Spleen (tissue), 11 donors: ENCODE data around the gene C3orf20. TPM values are rescaled to one million over a fixed set of nuclear protein-coding genes. Genes with fewer than 3 reads are reported as not detected.

Experiments used
- DNase-seq: peaks from one replicate; pipeline ENCODE4 v3.0.0-alpha.2; 2020
- H3K27ac ChIP-seq, 8 donors: fragments of 200-600 bp; sonication (generic) in 7 of 8; 1 replicate in 4 of 8; 2 replicates in 4 of 8; pipeline versions ENCODE4 v1.5.0 to v1.8.0; 2016 to 2021; ENCODE audit warnings: inconsistent platforms in 4 of 8, mild to moderate bottlenecking in 4 of 8, moderate library complexity in 1 of 8
- H3K27me3 ChIP-seq, 7 donors: fragments of 200-600 bp; sonication (generic) in 6 of 7; replicated peaks in 1 of 7; 1 replicate in 4 of 7; 2 replicates in 3 of 7; pipeline versions ENCODE4 v1.5.0 to v1.8.0; 2016 to 2021; ENCODE audit warnings: inconsistent platforms in 3 of 7, mild to moderate bottlenecking in 1 of 7
- H3K36me3 ChIP-seq, 6 donors: fragments of 200-600 bp; sonication (generic) in 5 of 6; 1 replicate in 4 of 6; 2 replicates in 2 of 6; pipeline versions ENCODE4 v1.5.0 to v1.8.0; 2016 to 2021; ENCODE audit warnings: inconsistent platforms in 2 of 6
- H3K4me1 ChIP-seq, 6 donors: fragments of 200-600 bp; sonication (generic) in 5 of 6; 1 replicate in 3 of 6; 2 replicates in 3 of 6; pipeline versions ENCODE4 v1.5.0 to v1.8.0; 2016 to 2021; ENCODE audit warnings: inconsistent platforms in 3 of 6
- H3K4me3 ChIP-seq, 8 donors: fragments of 200-600 bp; sonication (generic) in 7 of 8; 1 replicate in 4 of 8; 2 replicates in 4 of 8; pipeline versions ENCODE4 v1.5.0 to v1.8.0; 2016 to 2021; ENCODE audit warnings: inconsistent platforms in 4 of 8, mild to moderate bottlenecking in 4 of 8, moderate library complexity in 2 of 8
- H3K9me3 ChIP-seq, 8 donors: fragments of 200-600 bp; sonication (generic) in 7 of 8; 1 replicate in 4 of 8; 2 replicates in 4 of 8; pipeline versions ENCODE4 v1.5.0 to v1.8.0; 2016 to 2021; ENCODE audit warnings: inconsistent platforms in 4 of 8
- CTCF ChIP-seq, 11 experiments: fragments of 200-600 bp in 7 of 11; fragments of 450-650 bp in 4 of 11; sonication (generic) in 4 of 11; IDR thresholded peaks in 8 of 11; conservative IDR thresholded peaks in 3 of 11; 1 replicate in 7 of 11; 2 replicates in 4 of 11; pipeline versions ENCODE4 v1.4.0 to v1.8.0; 2016 to 2021; ENCODE audit warnings: antibody characterized with exemption in 11 of 11, inconsistent platforms in 4 of 11, mild to moderate bottlenecking in 1 of 11
- POLR2A ChIP-seq, 3 donors: fragments of 450-650 bp; IDR thresholded peaks; one replicate each; pipeline ENCODE4 v1.5.1; 2017; ENCODE audit warnings: antibody characterized with exemption in 3 of 3, mild to moderate bottlenecking in 1 of 3
- POLR2AphosphoS5 ChIP-seq, 3 donors: sonication (generic); formaldehyde crosslinking; IDR thresholded peaks; one replicate each; pipeline ENCODE4 v1.5.1; 2017; ENCODE audit warnings: antibody characterized with exemption in 3 of 3
- WGBS, 5 donors: extraction: QIAGEN DNeasy Blood & Tissue Kit in 3 of 5; methylation state at CpG; one replicate each; pipeline versions ENCODE4 v1.1.5 to v1.1.7; 2013 to 2018; 5-methylcytosine and 5-hydroxymethylcytosine counted together
- intact Hi-C: fragments of 100-400 bp; cut with DNase I; formaldehyde crosslinking; loops from one replicate; pipeline ENCODE4 v1.15.0; 2023; ENCODE audit warnings: low total_unique reads
- polyA plus RNA-seq, 3 donors: library from polyadenylated mRNA; stranded (reverse); fragments of 200-250 nt; gene quantifications; one replicate each; pipeline ENCODE4 v1.2.1, GENCODE V29; 2013
- total RNA-seq, 7 donors: library from RNA; depleted of rRNA in 3 of 7; stranded (reverse); fragments of >200 nt in 3 of 7; fragmentation: NEBNext Ultra II Directional in 4 of 7; extraction: Animal tissue kit (Norgen Biotek cat#: 25700) in 4 of 7; gene quantifications; one replicate each; pipeline versions ENCODE4 v1.1.0 to v1.2.1, GENCODE V29; 2016 to 2021
- donor health status: healthy with polysubstance abuse.
- donor health status: DM: no; HTN: no; CAD: no; lungs with moderate emphysema.
- donor health status: DM: no; HTN: no; CAD: no.
- donor health status: Bipolar disorder and iron deficiency.
- donor health status: healthy.
- donor health status: DM: no; HTN: no; CAD: no.
- donor health status: DM: yes; HTN: yes; CAD: no.

C3orf20 gene
- total and polyA plus RNA-seq, 10 donors: 0.17 to 1.1 (median 0.30) TPM; not detected in 3

GRCh38 chr3:14680716-14681115 lies 5.8 kb downstream of the C3orf20 start:
- Histone ChIP-seq H3K36me3 (no peaks in the 10 kb centered on the region), H3K27me3 (no peaks in the 10 kb centered on the region), H3K4me3 (no peak overlapping the region), H3K9me3 (peaks cover 0 to 15% (median 7%) of the 10 kb centered on the region in 8 donors), H3K4me1 (no peaks in the 10 kb centered on the region), H3K27ac (no peak overlapping the region)
- TF ChIP-seq CTCF (IDR thresholded peaks at IDR 0.05 in 8 of 11, conservative IDR thresholded peaks at IDR 0.05 in 3 of 11): no peak
- no peak for TF ChIP-seq POLR2A (IDR thresholded peaks at IDR 0.05)
- no peak for TF ChIP-seq POLR2AphosphoS5 (IDR thresholded peaks at IDR 0.05)
- intact Hi-C loops: no loop called here
- WGBS, 5 donors: 60 to 79% (median 77%) methylated on average over 2 of the region's 2 CpGs
- DNase-seq: no peak

GRCh38 chr3:14684447-14684846 lies 9.5 kb downstream of the C3orf20 start:
- peaks cover 0 to 15% (median 7%) of the 10 kb centered on the region in 8 donors for H3K9me3 ChIP-seq
- no peaks in the 10 kb centered on the region for H3K27me3 ChIP-seq
- intact Hi-C loops: no loop called here
- no peak overlapping the region for H3K4me3 ChIP-seq
- no peak for DNase-seq
- H3K36me3 ChIP-seq: no peaks in the 10 kb centered on the region
- no peak overlapping the region for H3K27ac ChIP-seq
- WGBS, 5 donors: 95 to 99% (median 98%) methylated on average over 4 of the region's 4 CpGs
- H3K4me1 ChIP-seq: peaks cover 0 to 11% (median 0%) of the 10 kb centered on the region in 6 donors
- TF ChIP-seq CTCF (IDR thresholded peaks at IDR 0.05 in 8 of 11, conservative IDR thresholded peaks at IDR 0.05 in 3 of 11): no peak
- no peak for TF ChIP-seq POLR2AphosphoS5 (IDR thresholded peaks at IDR 0.05)
- TF ChIP-seq POLR2A (IDR thresholded peaks at IDR 0.05): no peak

GRCh38 chr3:14685179-14685578 lies 10.2 kb downstream of the C3orf20 start:
- H3K27me3 ChIP-seq: no peaks in the 10 kb centered on the region
- TF ChIP-seq POLR2A (IDR thresholded peaks at IDR 0.05) (no peak), POLR2AphosphoS5 (IDR thresholded peaks at IDR 0.05) (no peak), CTCF (IDR thresholded peaks at IDR 0.05 in 8 of 11, conservative IDR thresholded peaks at IDR 0.05 in 3 of 11) (no peak)
- intact Hi-C loops: no loop called here
- no peak overlapping the region for H3K27ac ChIP-seq
- H3K9me3 ChIP-seq: peaks cover 0 to 7% (median 2%) of the 10 kb centered on the region in 8 donors
- H3K4me1 ChIP-seq: peaks cover 0 to 15% (median 0%) of the 10 kb centered on the region in 6 donors
- H3K36me3 ChIP-seq: no peaks in the 10 kb centered on the region
- 20 to 48% (median 23%) methylated on average over 4 of the region's 4 CpGs for WGBS, 5 donors
- DNase-seq: no peak
- no peak overlapping the region for H3K4me3 ChIP-seq

- H3K4me1 ChIP-seq: peaks cover 0 to 21% (median 0%) of the 10 kb centered on the region in 6 donors
- 42 to 56% (median 52%) methylated on average over 3 of the region's 3 CpGs for WGBS, 5 donors
These were observed 12.4 kb downstream of the C3orf20 start for GRCh38 chr3:14687360-14687759.

More at GRCh38 chr3:14687360-14687759, 12.4 kb downstream of the C3orf20 start:
- Histone ChIP-seq H3K27ac (no peak overlapping the region), H3K36me3 (no peaks in the 10 kb centered on the region), H3K9me3 (no peaks in the 10 kb centered on the region), H3K27me3 (peaks cover 0 to 6% (median 0%) of the 10 kb centered on the region in 7 donors), H3K4me3 (no peak overlapping the region)
- no peak for TF ChIP-seq POLR2A (IDR thresholded peaks at IDR 0.05)
- no peak for TF ChIP-seq CTCF (IDR thresholded peaks at IDR 0.05 in 8 of 11, conservative IDR thresholded peaks at IDR 0.05 in 3 of 11)
- no peak for TF ChIP-seq POLR2AphosphoS5 (IDR thresholded peaks at IDR 0.05)
- intact Hi-C loops: no loop called here
- DNase-seq: no peak
